BLaER1 (cell line): Measurements from ENCODE around the gene RPTOR.
"Not testable (repeated sequence)": the region's sequence is repeated elsewhere in the genome, so short reads cannot be mapped to it uniquely, and the experiment has no call there.

Source experiments
- H3K27ac ChIP-seq: shearing (Covaris generic); formaldehyde crosslinking; 2 replicates; pipeline ENCODE4 v1.8.1; 2022
- H3K27me3 ChIP-seq: shearing (Covaris generic); formaldehyde crosslinking; 2 replicates; pipeline ENCODE4 v1.8.1; 2022
- H3K36me3 ChIP-seq: shearing (Covaris generic); formaldehyde crosslinking; 2 replicates; pipeline ENCODE4 v1.8.1; 2022
- H3K4me1 ChIP-seq: shearing (Covaris generic); formaldehyde crosslinking; 2 replicates; pipeline ENCODE4 v1.8.1; 2022
- H3K4me2 ChIP-seq: shearing (Covaris generic); formaldehyde crosslinking; 2 replicates; pipeline ENCODE4 v1.8.1; 2022
- H3K4me3 ChIP-seq: shearing (Covaris generic); formaldehyde crosslinking; 2 replicates; pipeline ENCODE4 v1.8.1; 2022
- H3K9ac ChIP-seq: shearing (Covaris generic); formaldehyde crosslinking; 2 replicates; pipeline ENCODE4 v1.8.1; 2022
- H3K9me3 ChIP-seq: shearing (Covaris generic); formaldehyde crosslinking; 2 replicates; pipeline ENCODE4 v1.8.1; 2022
- H4K20me1 ChIP-seq: shearing (Covaris generic); formaldehyde crosslinking; 2 replicates; pipeline ENCODE4 v1.8.1; 2022
- Cebpa-rat ChIP-seq: shearing (Covaris generic); IDR thresholded peaks from 2 replicates; pipeline ENCODE4 v1.8.1; 2022

RPTOR gene

DNA sequence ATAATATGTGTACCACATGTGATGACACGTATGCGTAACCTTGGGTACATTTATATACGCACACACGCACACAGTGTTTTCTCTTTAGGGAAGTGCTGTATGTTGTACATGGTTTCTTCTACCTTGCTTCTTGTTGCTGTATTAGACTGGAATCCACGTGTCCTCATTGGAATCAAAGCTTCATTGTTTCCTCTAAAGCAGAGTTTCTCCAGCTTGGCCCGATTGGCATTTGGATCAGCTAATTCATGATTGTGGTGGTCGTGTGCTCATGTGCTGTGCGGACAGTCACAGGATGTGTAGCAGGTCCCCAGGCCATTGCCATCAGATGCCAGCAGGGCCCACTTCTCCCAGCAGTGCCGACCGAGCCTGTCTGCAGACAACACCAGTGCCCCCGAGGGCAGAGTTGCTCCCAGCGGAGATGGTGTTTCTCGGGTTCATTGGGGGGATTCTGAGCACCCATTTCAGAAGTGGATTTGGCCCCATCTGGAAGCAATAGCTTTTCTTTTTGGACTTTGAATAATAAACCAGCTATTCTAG lies 148.4 kb downstream of the RPTOR start:
- Histone ChIP-seq H3K9ac (no peak overlapping the region), H3K4me3 (no peak overlapping the region), H3K27me3 (no peaks in the 10 kb centered on the region), H3K36me3 (peaks cover 19% of the 10 kb centered on the region; the same call in 1 of the 2 replicates), H4K20me1 (peaks cover 98% of the 10 kb centered on the region), H3K27ac (no peak overlapping the region), H3K9me3 (no peaks in the 10 kb centered on the region), H3K4me1 (peaks cover 35% of the 10 kb centered on the region), H3K4me2 (no peak overlapping the region)
- no peak for TF ChIP-seq Cebpa-rat

DNA sequence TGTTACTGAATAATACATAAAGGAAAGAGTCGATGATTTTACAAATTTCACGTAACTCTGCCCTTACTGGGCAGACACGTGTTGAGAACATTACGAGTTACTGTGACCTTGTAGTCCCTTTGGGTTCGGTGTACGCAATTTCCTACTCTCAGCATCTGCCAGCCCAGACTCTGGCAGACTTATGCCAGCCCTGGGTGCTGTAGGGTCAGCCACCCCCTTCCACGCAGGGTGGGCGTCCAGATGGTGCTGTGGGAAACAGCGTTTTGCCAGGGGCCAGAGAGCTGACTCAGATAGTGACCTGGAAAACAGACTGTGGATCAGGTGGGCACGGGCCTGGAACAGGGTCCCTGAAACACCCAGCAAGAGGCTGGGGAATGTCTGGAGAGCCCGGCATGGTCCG lies 148.9 kb downstream of the RPTOR start:
- no peak for TF ChIP-seq Cebpa-rat
- Histone ChIP-seq H3K4me1 (peaks cover 40% of the 10 kb centered on the region), H3K4me3 (no peak overlapping the region), H3K27ac (no peak overlapping the region), H3K9me3 (no peaks in the 10 kb centered on the region), H3K9ac (no peak overlapping the region), H4K20me1 (peaks cover 98% of the 10 kb centered on the region), H3K27me3 (no peaks in the 10 kb centered on the region), H3K4me2 (no peak overlapping the region), H3K36me3 (peaks cover 13% of the 10 kb centered on the region; the same call in 1 of the 2 replicates)

DNA sequence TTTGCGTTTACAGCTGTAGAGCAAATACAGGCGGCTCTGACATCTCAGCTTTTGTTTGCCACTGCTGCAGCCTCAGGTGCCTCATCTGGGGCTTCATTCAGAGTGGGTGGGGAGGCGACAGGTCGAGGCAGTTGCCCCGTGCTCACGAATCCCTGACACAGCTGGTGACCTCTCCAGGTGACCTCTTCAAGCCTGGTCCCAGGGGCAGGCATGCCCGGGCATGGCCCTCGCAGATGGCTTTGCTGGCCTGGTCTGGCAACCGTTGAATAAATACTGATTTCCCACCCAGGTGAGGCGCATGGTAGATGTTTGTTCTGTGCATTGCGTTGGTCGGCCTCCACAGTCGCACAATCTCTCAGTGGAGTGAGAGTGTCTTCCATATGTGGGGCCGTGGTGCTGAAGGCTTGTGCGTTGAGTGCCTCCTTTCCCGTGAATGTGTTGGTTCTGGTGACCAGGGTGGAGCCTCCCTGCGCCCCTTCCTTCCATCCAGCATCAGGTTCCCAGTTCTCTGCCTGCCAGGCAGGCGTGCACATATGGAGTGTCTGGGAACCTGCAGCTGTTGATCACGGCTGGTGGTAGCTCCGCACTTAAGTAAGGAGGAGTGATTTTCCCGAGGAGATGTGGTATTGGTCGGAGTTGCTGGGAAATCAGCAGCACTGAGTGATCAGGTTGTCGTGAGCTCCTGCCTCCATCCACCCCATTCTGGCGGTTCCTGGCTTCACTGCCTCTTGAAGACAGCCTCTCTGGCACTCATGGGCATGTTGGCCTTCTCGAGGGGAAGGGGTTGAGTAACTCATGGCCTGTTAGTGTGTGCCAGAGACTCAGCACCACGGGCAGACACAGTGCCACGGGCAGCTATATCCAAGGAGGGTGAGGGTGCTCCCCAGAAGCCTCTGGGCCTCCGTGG lies 149.7 kb downstream of the RPTOR start:
- Histone ChIP-seq H3K9me3 (no peaks in the 10 kb centered on the region), H3K9ac (no peak overlapping the region), H3K4me2 (no peak overlapping the region), H3K4me1 (peaks cover 46% of the 10 kb centered on the region), H4K20me1 (peaks cover 98% of the 10 kb centered on the region), H3K27me3 (no peaks in the 10 kb centered on the region), H3K4me3 (no peak overlapping the region), H3K27ac (0 out of 2 replicates have a peak overlapping the region, but pooled peaks have one; percentile 4), H3K36me3 (peaks cover 9% of the 10 kb centered on the region; the same call in 1 of the 2 replicates)
- TF ChIP-seq Cebpa-rat, result no peak

DNA sequence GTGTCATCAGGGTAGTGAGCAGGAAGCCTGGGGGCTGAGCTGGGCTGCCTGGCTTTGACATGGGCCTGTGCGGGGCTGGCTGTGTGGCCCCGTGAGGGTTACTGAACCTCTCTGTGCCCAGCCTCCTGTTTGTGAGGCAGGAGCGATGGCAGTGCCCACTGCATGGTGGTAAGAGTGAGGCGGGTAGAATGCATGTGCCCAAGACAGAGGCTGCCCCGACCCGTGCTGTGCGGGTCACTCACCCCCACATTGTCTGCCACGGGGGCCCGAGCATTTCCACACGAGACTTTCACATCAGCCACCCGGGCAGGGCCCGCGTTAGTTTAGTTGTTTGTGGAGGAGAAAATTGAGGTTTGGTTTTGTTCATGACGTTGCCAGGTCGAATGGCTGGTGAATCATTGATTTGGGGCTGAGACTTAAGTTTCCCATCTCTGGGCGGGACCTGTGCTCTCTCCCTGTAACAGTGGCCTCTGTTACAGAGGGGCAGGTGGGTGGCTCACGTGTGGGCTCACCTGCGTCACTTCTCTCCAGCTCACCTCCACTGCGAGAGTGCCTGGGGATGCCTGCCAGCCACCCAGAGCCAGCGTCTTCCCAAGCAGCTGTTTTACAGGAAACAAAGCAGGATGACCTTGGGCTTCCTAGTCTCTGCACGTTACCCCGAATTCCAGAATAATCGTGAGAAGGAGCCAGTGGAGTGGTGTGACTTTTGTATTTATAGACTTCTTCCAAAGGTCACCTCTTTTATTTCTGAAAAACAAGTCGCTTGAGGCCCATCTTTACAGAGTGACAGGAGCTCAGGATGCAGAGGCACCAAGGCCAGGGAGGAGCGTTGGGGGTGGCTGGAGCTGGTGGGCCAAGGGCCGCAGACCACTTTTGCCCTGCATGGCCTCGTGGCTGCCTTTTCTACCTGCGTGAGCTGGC lies 150.6 kb downstream of the RPTOR start:
- Histone ChIP-seq H3K4me3 (no peak overlapping the region), H3K4me2 (no peak overlapping the region), H3K36me3 (peaks cover 9% of the 10 kb centered on the region; the same call in 1 of the 2 replicates), H3K9ac (no peak overlapping the region), H3K27ac (no peak overlapping the region), H3K27me3 (no peaks in the 10 kb centered on the region), H3K4me1 (peaks cover 46% of the 10 kb centered on the region), H4K20me1 (peaks cover 99% of the 10 kb centered on the region), H3K9me3 (peaks cover 5% of the 10 kb centered on the region; the same call in 1 of the 2 replicates)
- TF ChIP-seq Cebpa-rat, result no peak

DNA sequence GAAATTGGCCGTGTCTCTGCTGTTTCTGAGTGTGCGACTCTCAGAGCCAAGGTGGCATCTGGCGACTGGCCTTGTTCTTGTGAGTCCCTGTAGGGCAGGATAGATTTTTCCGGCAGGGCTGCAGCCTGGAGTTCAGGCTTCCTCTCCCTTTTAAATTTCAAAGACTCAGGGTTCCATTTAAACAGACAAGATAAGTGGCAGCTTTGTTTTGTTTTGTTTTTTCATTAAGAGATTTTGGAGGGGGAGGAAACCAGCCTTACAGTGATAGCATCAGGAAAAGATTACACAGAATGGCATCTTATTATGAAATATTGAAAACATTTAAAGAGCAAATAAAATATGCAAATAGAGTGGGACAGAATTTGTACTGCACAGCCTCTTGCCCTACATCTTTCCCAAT lies 151.3 kb downstream of the RPTOR start:
- no peak for TF ChIP-seq Cebpa-rat
- H3K9ac ChIP-seq, result no peak overlapping the region
- peaks cover 5% of the 10 kb centered on the region; the same call in 1 of the 2 replicates for H3K9me3 ChIP-seq
- peaks cover 4% of the 10 kb centered on the region; the same call in 1 of the 2 replicates for H3K36me3 ChIP-seq
- H4K20me1 ChIP-seq, result peaks cover 97% of the 10 kb centered on the region
- H3K27ac ChIP-seq, result no peak overlapping the region
- H3K4me1 ChIP-seq, result peaks cover 40% of the 10 kb centered on the region
- no peak overlapping the region for H3K4me2 ChIP-seq
- no peaks in the 10 kb centered on the region for H3K27me3 ChIP-seq
- no peak overlapping the region for H3K4me3 ChIP-seq

DNA sequence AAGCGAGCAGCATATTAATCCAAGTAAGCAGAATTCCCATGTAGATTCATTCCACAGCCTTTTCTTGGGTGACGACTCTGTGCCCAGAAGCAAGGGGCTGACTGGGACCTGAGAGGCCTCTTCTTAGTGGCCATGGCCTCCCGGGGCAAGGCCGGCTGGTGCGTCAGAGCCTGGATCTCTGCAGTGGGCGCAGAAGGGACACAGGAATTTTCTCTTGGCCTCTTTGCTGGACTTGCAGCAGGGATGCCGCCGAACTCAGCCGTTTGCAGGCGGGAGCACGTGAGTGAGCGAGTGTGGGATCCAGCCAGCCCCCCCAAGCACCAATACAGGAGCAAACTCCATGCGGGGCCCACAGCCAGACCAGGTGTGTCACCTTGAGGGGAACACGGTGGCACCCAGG lies 151.8 kb downstream of the RPTOR start:
- Histone ChIP-seq H3K4me2 (no peak overlapping the region), H3K9me3 (peaks cover 5% of the 10 kb centered on the region; the same call in 1 of the 2 replicates), H3K27me3 (no peaks in the 10 kb centered on the region), H3K4me3 (no peak overlapping the region), H3K27ac (no peak overlapping the region), H3K9ac (no peak overlapping the region), H3K4me1 (peaks cover 39% of the 10 kb centered on the region), H4K20me1 (peaks cover 97% of the 10 kb centered on the region), H3K36me3 (peaks cover 4% of the 10 kb centered on the region; the same call in 1 of the 2 replicates)
- no peak for TF ChIP-seq Cebpa-rat

DNA sequence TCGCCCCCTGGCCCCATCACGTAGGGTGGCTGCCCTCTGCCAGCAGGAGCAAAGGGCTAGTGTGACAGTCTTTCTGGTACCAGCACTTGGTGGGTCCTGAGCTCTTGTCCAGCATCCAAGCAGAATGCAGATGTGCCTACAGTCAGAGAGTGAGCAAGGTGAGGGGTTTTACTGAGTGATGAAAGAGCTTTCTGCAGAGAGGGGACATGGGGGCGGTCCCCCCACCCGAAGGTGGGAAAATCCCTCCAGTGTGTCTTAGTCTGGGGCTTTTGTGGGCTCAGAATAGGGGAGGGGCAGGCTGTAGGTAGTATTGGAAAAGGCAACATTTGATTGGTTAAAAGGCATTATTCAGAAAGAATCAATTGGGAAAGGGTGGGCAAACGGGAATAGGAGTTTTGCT lies 152.3 kb downstream of the RPTOR start:
- H3K4me3 ChIP-seq, result no peak overlapping the region
- peaks cover 97% of the 10 kb centered on the region for H4K20me1 ChIP-seq
- no peaks in the 10 kb centered on the region for H3K27me3 ChIP-seq
- H3K9me3 ChIP-seq, result peaks cover 5% of the 10 kb centered on the region; the same call in 1 of the 2 replicates
- no peak overlapping the region for H3K9ac ChIP-seq
- H3K4me2 ChIP-seq, result no peak overlapping the region
- H3K4me1 ChIP-seq, result peaks cover 39% of the 10 kb centered on the region
- no peak overlapping the region for H3K27ac ChIP-seq
- H3K36me3 ChIP-seq, result peaks cover 4% of the 10 kb centered on the region; the same call in 1 of the 2 replicates
- no peak for TF ChIP-seq Cebpa-rat

DNA sequence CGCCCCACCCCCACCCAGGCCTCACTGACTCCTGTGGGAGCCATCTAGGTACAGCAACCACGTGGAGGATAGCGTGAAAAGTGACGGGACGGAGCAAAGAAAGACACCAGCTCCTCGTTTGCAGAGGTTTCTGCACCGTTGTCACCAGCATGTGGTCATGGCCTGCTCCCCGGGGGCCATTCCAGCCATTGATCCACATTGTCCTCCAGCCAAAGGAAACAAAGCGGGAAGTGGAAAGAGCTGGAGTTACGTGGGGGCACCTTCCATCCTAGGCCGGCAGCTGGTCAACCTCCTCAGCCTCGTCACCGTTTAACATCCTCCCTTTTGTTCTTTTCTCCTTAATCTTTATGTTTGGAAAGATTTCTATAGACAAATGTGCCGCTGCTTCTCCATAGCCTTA lies 153.7 kb downstream of the RPTOR start:
- Histone ChIP-seq H3K9me3 (peaks cover 5% of the 10 kb centered on the region; the same call in 1 of the 2 replicates), H3K27me3 (no peaks in the 10 kb centered on the region), H4K20me1 (peaks cover 97% of the 10 kb centered on the region), H3K4me3 (no peak overlapping the region), H3K9ac (no peak overlapping the region), H3K4me2 (peak overlapping the region; percentile 29), H3K27ac (no peak overlapping the region), H3K4me1 (peaks cover 45% of the 10 kb centered on the region), H3K36me3 (no peaks in the 10 kb centered on the region)
- no peak for TF ChIP-seq Cebpa-rat

DNA sequence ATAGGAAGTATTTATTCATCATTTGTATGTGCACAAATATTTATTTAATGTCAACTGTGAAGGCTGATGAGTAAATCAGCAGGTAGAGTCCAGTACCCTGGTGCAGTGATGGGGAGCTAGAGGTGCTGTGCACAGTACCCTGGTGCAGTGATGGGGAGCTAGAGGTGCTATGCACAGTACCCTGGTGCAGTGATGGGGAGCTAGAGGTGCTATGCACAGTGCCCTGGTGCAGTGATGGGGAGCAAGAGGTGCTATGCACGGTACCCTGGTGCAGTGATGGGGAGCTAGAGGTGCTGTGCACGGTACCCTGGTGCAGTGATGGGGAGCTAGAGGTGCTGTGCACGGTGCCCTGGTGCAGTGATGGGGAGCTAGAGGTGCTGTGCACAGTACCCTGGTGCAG lies 154.6 kb downstream of the RPTOR start:
- H4K20me1 ChIP-seq, result peaks cover 97% of the 10 kb centered on the region
- H3K4me2 ChIP-seq, H3K27me3 ChIP-seq, H3K36me3 ChIP-seq, H3K9ac ChIP-seq, H3K9me3 ChIP-seq, H3K27ac ChIP-seq, H3K4me3 ChIP-seq: not testable (repeated sequence)
- peaks cover 47% of the 10 kb centered on the region for H3K4me1 ChIP-seq
